ENCODE measurements around the gene DIAPH1.

DIAPH1 gene

GRCh38 chr5:141638771-141639170, 20.0 kb upstream of the DIAPH1 start:
- Histone ChIP-seq H4K20me1 (ENCODE audit: insufficient read depth, low read length, poor library complexity, severe bottlenecking) (peaks cover 23% of the 10 kb centered on the region), H3K27me3 (ENCODE audit: insufficient read depth, low read length, poor library complexity, severe bottlenecking) (no peaks in the 10 kb centered on the region), H2AFZ (ENCODE audit: low read length) (no peak overlapping the region), H3K79me2 (ENCODE audit: insufficient read depth, low read length) (peaks cover 29% of the 10 kb centered on the region), H3F3A (ENCODE audit: low read depth) (no peaks in the 10 kb centered on the region), H3K9me2 (replicated peaks; ENCODE audit: low read depth, low read length) (no peaks in the 10 kb centered on the region), H3K9me3 (ENCODE audit: insufficient read depth, low read depth, low read length) (no peaks in the 10 kb centered on the region), H3K4me1 (ENCODE audit: insufficient read depth, low read length, poor library complexity, severe bottlenecking) (peaks cover 33% of the 10 kb centered on the region), H3K4me2 (ENCODE audit: low read depth, low read length, poor library complexity, severe bottlenecking) (peak overlapping the region; percentile 9), H3K4me3 (ENCODE audit: low read length, poor library complexity, severe bottlenecking) (no peak overlapping the region), H3K36me3 (ENCODE audit: insufficient read depth, low read length) (no peaks in the 10 kb centered on the region), H3K9ac (ENCODE audit: low read depth, low read length, poor library complexity, severe bottlenecking) (no peak overlapping the region)
- TF ChIP-seq EZH2phosphoT487 (IDR thresholded peaks at IDR 0.05; ENCODE audit: borderline replicate concordance) (no peak), CTCF (conservative IDR thresholded peaks at IDR 0.05; ENCODE audit: low read length) (no peak)

GRCh38 chr5:141637767-141638419, 19.1 kb upstream of the DIAPH1 start:
- peak; percentile 59 for TF ChIP-seq CTCF (conservative IDR thresholded peaks at IDR 0.05; ENCODE audit: low read length)
- no peak for TF ChIP-seq EZH2phosphoT487 (IDR thresholded peaks at IDR 0.05; ENCODE audit: borderline replicate concordance)
- Histone ChIP-seq H3K9ac (ENCODE audit: low read depth, low read length, poor library complexity, severe bottlenecking) (peak overlapping the region; percentile 59), H3K4me2 (ENCODE audit: low read depth, low read length, poor library complexity, severe bottlenecking) (peak overlapping the region; percentile 93)

GRCh38 chr5:141637123-141637766, 18.4 kb upstream of the DIAPH1 start:
- Histone ChIP-seq H3K36me3 (ENCODE audit: insufficient read depth, low read length) (no peaks in the 10 kb centered on the region), H3K79me2 (ENCODE audit: insufficient read depth, low read length) (peaks cover 41% of the 10 kb centered on the region), H2AFZ (ENCODE audit: low read length) (peak overlapping the region; percentile 87)

More at GRCh38 chr5:141637767-141638419, 19.1 kb upstream of the DIAPH1 start:
- Histone ChIP-seq H3K4me3 (ENCODE audit: low read length, poor library complexity, severe bottlenecking) (peak overlapping the region; percentile 85), H3K27me3 (ENCODE audit: insufficient read depth, low read length, poor library complexity, severe bottlenecking) (no peaks in the 10 kb centered on the region), H3K79me2 (ENCODE audit: insufficient read depth, low read length) (peaks cover 35% of the 10 kb centered on the region), H3K9me3 (ENCODE audit: insufficient read depth, low read depth, low read length) (no peaks in the 10 kb centered on the region), H3K9me2 (replicated peaks; ENCODE audit: low read depth, low read length) (no peaks in the 10 kb centered on the region), H3K36me3 (ENCODE audit: insufficient read depth, low read length) (no peaks in the 10 kb centered on the region), H3K4me1 (ENCODE audit: insufficient read depth, low read length, poor library complexity, severe bottlenecking) (peaks cover 36% of the 10 kb centered on the region), H2AFZ (ENCODE audit: low read length) (peak overlapping the region; percentile 87), H4K20me1 (ENCODE audit: insufficient read depth, low read length, poor library complexity, severe bottlenecking) (peaks cover 23% of the 10 kb centered on the region), H3F3A (ENCODE audit: low read depth) (no peaks in the 10 kb centered on the region)

More at GRCh38 chr5:141637123-141637766, 18.4 kb upstream of the DIAPH1 start:
- peaks cover 42% of the 10 kb centered on the region for H3K4me1 ChIP-seq (ENCODE audit: insufficient read depth, low read length, poor library complexity, severe bottlenecking)
- H3K9me2 ChIP-seq (replicated peaks; ENCODE audit: low read depth, low read length): no peaks in the 10 kb centered on the region
- H3K4me3 ChIP-seq (ENCODE audit: low read length, poor library complexity, severe bottlenecking): peak overlapping the region; percentile 85
- H4K20me1 ChIP-seq (ENCODE audit: insufficient read depth, low read length, poor library complexity, severe bottlenecking): peaks cover 23% of the 10 kb centered on the region
- H3K9me3 ChIP-seq (ENCODE audit: insufficient read depth, low read depth, low read length): no peaks in the 10 kb centered on the region
- H3F3A ChIP-seq (ENCODE audit: low read depth): no peaks in the 10 kb centered on the region
- H3K27me3 ChIP-seq (ENCODE audit: insufficient read depth, low read length, poor library complexity, severe bottlenecking): no peaks in the 10 kb centered on the region
- no peak for TF ChIP-seq CTCF (conservative IDR thresholded peaks at IDR 0.05; ENCODE audit: low read length)
- no peak for TF ChIP-seq EZH2phosphoT487 (IDR thresholded peaks at IDR 0.05; ENCODE audit: borderline replicate concordance)
- H3K9ac ChIP-seq (ENCODE audit: low read depth, low read length, poor library complexity, severe bottlenecking): peak overlapping the region; percentile 59
- H3K4me2 ChIP-seq (ENCODE audit: low read depth, low read length, poor library complexity, severe bottlenecking): peak overlapping the region; percentile 93
